Heart right ventricle (tissue), 16 donors: Measurements from ENCODE around the gene TTC7B. TPM values are rescaled to one million over a fixed set of nuclear protein-coding genes. Genes with fewer than 3 reads are reported as not detected.

Experiments used
- ATAC-seq, 8 donors: fragments of 200-7000 bp; cut with Tn5 transposase; one replicate each; pipeline ENCODE4 v1.9.1; 2020; ENCODE audit warnings: mild to moderate bottlenecking in 8 of 8, moderate library complexity in 8 of 8, moderate number of reproducible peaks in 1 of 8
- DNase-seq, 2 donors: peaks; one replicate each; pipeline ENCODE4 v3.0.0-alpha.2; 2020
- H3K27ac ChIP-seq, 10 donors: fragments of 200-600 bp; sonication (generic) in 2 of 10; one replicate each; pipeline versions ENCODE4 v1.5.0 to v1.8.0; 2020 to 2022; ENCODE audit warnings: mild to moderate bottlenecking in 3 of 10
- H3K27me3 ChIP-seq, 7 donors: fragments of 200-600 bp; one replicate each; pipeline ENCODE4 v1.8.0; 2021 to 2022; ENCODE audit warnings: mild to moderate bottlenecking in 2 of 7
- H3K36me3 ChIP-seq, 9 donors: fragments of 200-600 bp; sonication (generic) in 1 of 9; one replicate each; pipeline versions ENCODE4 v1.5.0 to v1.8.0; 2020 to 2022; ENCODE audit warnings: mild to moderate bottlenecking in 2 of 9
- H3K4me1 ChIP-seq, 9 donors: fragments of 200-600 bp; sonication (generic) in 1 of 9; one replicate each; pipeline versions ENCODE4 v1.5.0 to v1.8.0; 2020 to 2022; ENCODE audit warnings: mild to moderate bottlenecking in 4 of 9
- H3K4me3 ChIP-seq, 10 donors: fragments of 200-600 bp; sonication (generic) in 2 of 10; one replicate each; pipeline versions ENCODE4 v1.5.0 to v1.8.0; 2020 to 2022; ENCODE audit warnings: mild to moderate bottlenecking in 7 of 10, moderate library complexity in 2 of 10
- H3K9me3 ChIP-seq, 11 donors: fragments of 200-600 bp in 10 of 11; sonication (generic) in 2 of 11; one replicate each; pipeline versions ENCODE4 v1.5.0 to v1.8.0; 2013 to 2022; ENCODE audit warnings: mild to moderate bottlenecking in 2 of 11, control low read depth in 1 of 11, moderate library complexity in 1 of 11
- WGBS, 2 donors: extraction: QIAGEN DNeasy Blood & Tissue Kit; methylation state at CpG; one replicate each; pipeline ENCODE4 v1.1.7; 2013; ENCODE audit warnings: inconsistent platforms in 1 of 2; 5-methylcytosine and 5-hydroxymethylcytosine counted together
- intact Hi-C, 10 donors: fragments of 100-400 bp; cut with DNase I; formaldehyde crosslinking; loops; one replicate each; pipeline versions ENCODE4 v1.11.1 to v1.14.2; 2022
- polyA plus RNA-seq, 2 donors: library from polyadenylated mRNA; stranded (reverse); fragments of 200-250 nt; gene quantifications; one replicate each; pipeline ENCODE4 v1.2.3, GENCODE V29; 2013
- total RNA-seq, 10 donors: library from RNA; stranded (reverse); fragmentation: NEBNext Ultra II Directional in 3 of 10; extraction: Animal tissue kit (Norgen Biotek cat#: 25700) in 3 of 10; gene quantifications; one replicate each; pipeline versions ENCODE4 v1.2.1 to v1.2.4, GENCODE V29; 2021 to 2023
- TF ChIP-seq, protein P1 (sequence below), 9 donors: fragments of 200-600 bp; sonication (generic) in 2 of 9; IDR thresholded peaks; one replicate each; pipeline versions ENCODE4 v1.5.0 to v1.8.0; 2021 to 2022; ENCODE audit warnings: antibody characterized with exemption in 9 of 9, mild to moderate bottlenecking in 5 of 9, moderate library complexity in 1 of 9
- donor health status: Arrhythmogenic right ventricular cardiomyopathy.
- donor health status: ischemic (EF 13 %, LVEDD 7.1; RV severe dilation, severe dysfunction).
- donor health status: healthy with polysubstance abuse.
- donor health status: DM: no; HTN: yes; CAD: no.
- donor health status: DM: no; HTN: no; CAD: no.
- donor health status: ischemic (EF 25% LVEDD 6.9; RV normal size, moderate dysfunction).
- donor health status: ischemic (EF 25% LVEDD 5.7; RV mildly dilated, moderate dysfunction).
- donor health status: healthy.
- donor health status: DM: yes; HTN: yes; CAD: no.
- donor health status: Ischemic cardiomyopathy.
- donor health status: ischemic (EF 35%, LVEDD 5.7; RV mildly dilated, moderate dysfunction).
- donor health status: nonischemic (EF 11% LVEDD 7.7; RV severe dilation, severe dysfunction).
- donor health status: DM: yes; HTN: yes; CAD: no.
- donor health status: PGD.
- donor health status: ischemic (EF 29% LVEDD 5.4; RV normal size, mild dysfunction).
- donor health status: nonischemic (EF 23%, LVEDD 6.1; RV moderate dilation, normal function).

TTC7B gene
- total and polyA plus RNA-seq, 12 donors, result 23.0 to 79.4 (median 65.5) TPM

DNA sequence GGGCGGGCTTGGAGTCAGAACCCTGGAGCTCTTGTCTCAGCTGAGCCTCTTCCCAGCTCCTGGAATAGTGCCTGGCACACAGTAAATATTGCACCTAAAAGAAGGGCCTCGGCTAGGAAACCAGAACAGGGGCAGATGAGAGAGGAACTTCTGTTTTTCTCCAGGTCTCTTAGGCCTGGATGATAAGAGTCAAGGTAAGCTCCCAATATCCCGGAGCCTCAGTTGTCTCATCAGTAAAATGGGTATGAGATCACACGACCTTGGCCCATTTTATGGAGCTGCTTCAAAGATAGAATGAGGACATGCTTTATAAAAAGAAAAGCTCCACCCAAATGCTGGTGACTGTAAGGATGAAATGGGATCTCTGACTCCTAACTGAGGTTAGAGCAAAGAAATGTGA lies 202.2 kb downstream of the TTC7B start:
- H3K9me3 ChIP-seq, result no peaks in the 10 kb centered on the region
- peaks cover 4 to 67% (median 54%) of the 10 kb centered on the region in 9 donors for H3K4me1 ChIP-seq
- 84 to 90% methylated on average over 4 of the region's 4 CpGs for WGBS, 2 donors
- ATAC-seq (no peak), DNase-seq (no peak)
- no peaks in the 10 kb centered on the region for H3K27me3 ChIP-seq
- peak overlapping the region in 4 of 10 donors; percentile 16 to 80 (median 80) for H3K27ac ChIP-seq
- intact Hi-C loops, result no loop called here
- no peak overlapping the region for H3K4me3 ChIP-seq
- peaks cover 0 to 17% (median 0%) of the 10 kb centered on the region in 9 donors for H3K36me3 ChIP-seq
- TF ChIP-seq, protein P1, sequence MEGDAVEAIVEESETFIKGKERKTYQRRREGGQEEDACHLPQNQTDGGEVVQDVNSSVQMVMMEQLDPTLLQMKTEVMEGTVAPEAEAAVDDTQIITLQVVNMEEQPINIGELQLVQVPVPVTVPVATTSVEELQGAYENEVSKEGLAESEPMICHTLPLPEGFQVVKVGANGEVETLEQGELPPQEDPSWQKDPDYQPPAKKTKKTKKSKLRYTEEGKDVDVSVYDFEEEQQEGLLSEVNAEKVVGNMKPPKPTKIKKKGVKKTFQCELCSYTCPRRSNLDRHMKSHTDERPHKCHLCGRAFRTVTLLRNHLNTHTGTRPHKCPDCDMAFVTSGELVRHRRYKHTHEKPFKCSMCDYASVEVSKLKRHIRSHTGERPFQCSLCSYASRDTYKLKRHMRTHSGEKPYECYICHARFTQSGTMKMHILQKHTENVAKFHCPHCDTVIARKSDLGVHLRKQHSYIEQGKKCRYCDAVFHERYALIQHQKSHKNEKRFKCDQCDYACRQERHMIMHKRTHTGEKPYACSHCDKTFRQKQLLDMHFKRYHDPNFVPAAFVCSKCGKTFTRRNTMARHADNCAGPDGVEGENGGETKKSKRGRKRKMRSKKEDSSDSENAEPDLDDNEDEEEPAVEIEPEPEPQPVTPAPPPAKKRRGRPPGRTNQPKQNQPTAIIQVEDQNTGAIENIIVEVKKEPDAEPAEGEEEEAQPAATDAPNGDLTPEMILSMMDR (IDR thresholded peaks at IDR 0.05), result no peak

- intact Hi-C loops, result no loop called here
- ATAC-seq, result peak; percentile 25 to 62 (median 40)
- H3K4me1 ChIP-seq, result peaks cover 4 to 72% (median 54%) of the 10 kb centered on the region in 9 donors
- DNase-seq, result no peak
- WGBS, 2 donors, result 69 to 85% methylated on average over 3 of the region's 3 CpGs
- peak overlapping the region in 5 of 10 donors; percentile 61 to 80 (median 79) for H3K27ac ChIP-seq
- peaks cover 0 to 17% (median 0%) of the 10 kb centered on the region in 9 donors for H3K36me3 ChIP-seq
- no peaks in the 10 kb centered on the region for H3K27me3 ChIP-seq
- H3K9me3 ChIP-seq, result no peaks in the 10 kb centered on the region
- TF ChIP-seq, protein P1 (IDR thresholded peaks at IDR 0.05), result no peak
- no peak overlapping the region for H3K4me3 ChIP-seq
Measured at GRCh38 chr14:90613453-90613852, 202.8 kb downstream of the TTC7B start.

- Histone ChIP-seq H3K27me3 (no peaks in the 10 kb centered on the region), H3K4me3 (no peak overlapping the region), H3K9me3 (no peaks in the 10 kb centered on the region), H3K36me3 (peaks cover 0 to 14% (median 0%) of the 10 kb centered on the region in 9 donors), H3K27ac (peak overlapping the region in 6 of 10 donors; percentile 8 to 80 (median 73)), H3K4me1 (peaks cover 4 to 74% (median 54%) of the 10 kb centered on the region in 9 donors)
- WGBS, 2 donors, result 64 to 71% methylated on average over 3 of the region's 3 CpGs
- ATAC-seq (no peak), DNase-seq (no peak)
- TF ChIP-seq, protein P1 (IDR thresholded peaks at IDR 0.05), result no peak
- intact Hi-C loops, result no loop called here
Measured at GRCh38 chr14:90612801-90613200, 203.4 kb downstream of the TTC7B start.

- intact Hi-C loops, result no loop called here
- no peak overlapping the region for H3K4me3 ChIP-seq
- H3K27ac ChIP-seq, result peak overlapping the region in 8 of 10 donors; percentile 8 to 80 (median 55)
- no peaks in the 10 kb centered on the region for H3K27me3 ChIP-seq
- ATAC-seq (peak in 4 of 8 donors; percentile 19 to 36 (median 25)), DNase-seq (no peak)
- peaks cover 0 to 16% (median 0%) of the 10 kb centered on the region in 9 donors for H3K36me3 ChIP-seq
- H3K9me3 ChIP-seq, result no peaks in the 10 kb centered on the region
- TF ChIP-seq, protein P1 (IDR thresholded peaks at IDR 0.05), result no peak
- 44 to 55% methylated on average over 3 of the region's 3 CpGs for WGBS, 2 donors
- H3K4me1 ChIP-seq, result peaks cover 4 to 74% (median 54%) of the 10 kb centered on the region in 9 donors
Measured at GRCh38 chr14:90611936-90612335, 204.3 kb downstream of the TTC7B start.
